ENCODE results near the gene ZFAND3.

GRCh38 chr6:38192487-38192886 is 373.0 kb downstream of the ZFAND3 start:
- TF ChIP-seq CTCF (IDR thresholded peaks at IDR 0.05) (no peak), POLR2A (IDR thresholded peaks at IDR 0.05) (no peak)
